ACHN (cell line): ENCODE measurements around the gene COL20A1.
"Not testable (repeated sequence)": the region's sequence is repeated elsewhere in the genome, so short reads cannot be mapped to it uniquely, and the experiment has no call there.

ENCODE experiments used
- DNase-seq: peaks from one replicate; pipeline ENCODE4 v3.0.0-alpha.2; 2015
- in situ Hi-C: cut with HindIII; loops from 2 replicates; pipeline ENCODE4 v1.10.0; 2017; ENCODE audit warnings: low sequenced_read_pairs, low pct_ligation_motif_present, low pct_unique_long_range_greater_than_20kb

Gene COL20A1

DNA sequence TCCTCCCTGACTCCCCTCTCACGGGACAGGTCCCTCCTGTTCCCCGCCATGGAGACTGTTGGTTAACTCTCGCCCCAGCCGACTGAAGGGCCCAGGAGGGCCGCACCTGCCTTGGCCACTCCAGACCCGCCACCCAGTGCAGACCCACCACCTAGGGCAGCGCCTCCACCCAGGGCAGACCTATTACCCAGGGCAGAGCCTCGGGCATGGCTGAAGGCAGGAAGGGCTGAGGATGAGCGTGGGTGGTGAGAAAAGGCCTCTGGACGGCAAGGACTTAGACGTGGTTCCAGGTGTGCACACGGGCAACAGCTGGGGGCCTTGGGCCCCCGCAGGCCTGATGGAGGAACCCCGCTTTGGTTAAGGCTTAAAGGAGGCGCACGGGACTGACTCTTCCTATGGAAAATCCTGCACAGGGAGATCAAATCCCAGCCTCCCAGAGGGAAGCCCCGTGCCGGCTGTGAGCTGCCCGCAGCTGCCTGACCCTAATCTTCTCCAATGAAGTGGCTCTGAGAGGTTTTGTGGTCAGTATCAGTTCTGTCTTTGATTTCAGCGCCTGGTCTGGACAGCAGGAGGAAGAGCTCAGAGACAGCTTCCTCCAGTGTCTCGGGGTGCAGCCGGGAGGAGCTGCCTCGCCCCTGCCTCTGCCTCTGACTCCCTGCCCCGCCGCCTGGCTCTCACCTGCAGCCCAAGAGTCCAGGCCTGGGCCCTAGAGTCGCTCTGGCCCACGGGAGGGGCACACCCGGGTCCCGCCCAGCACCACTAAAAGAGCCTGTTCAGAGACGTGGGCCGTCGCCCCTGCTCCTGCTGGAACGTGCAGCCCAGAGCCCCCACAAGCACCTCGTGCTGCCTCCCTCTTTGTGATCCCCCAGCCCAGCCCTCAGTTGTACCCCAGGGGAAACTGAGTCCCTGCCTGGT, 80.2 kb downstream of the COL20A1 start:
- in situ Hi-C loops = no loop called here
- DNase-seq = no peak

GRCh38 chr20:63373996-63374395, 81.0 kb downstream of the COL20A1 start:
- DNase-seq = no peak
- in situ Hi-C loops = no loop called here

GRCh38 chr20:63374504-63374903, 81.5 kb downstream of the COL20A1 start:
- no peak for DNase-seq
- in situ Hi-C loops = no loop called here

GRCh38 chr20:63375438-63375837, 82.5 kb downstream of the COL20A1 start:
- in situ Hi-C loops = loop anchor here (25.0 kb wide), 1 partner anchor 88 kb away; the partner anchor contains the start of gene COL20A1
- no peak for DNase-seq

DNA sequence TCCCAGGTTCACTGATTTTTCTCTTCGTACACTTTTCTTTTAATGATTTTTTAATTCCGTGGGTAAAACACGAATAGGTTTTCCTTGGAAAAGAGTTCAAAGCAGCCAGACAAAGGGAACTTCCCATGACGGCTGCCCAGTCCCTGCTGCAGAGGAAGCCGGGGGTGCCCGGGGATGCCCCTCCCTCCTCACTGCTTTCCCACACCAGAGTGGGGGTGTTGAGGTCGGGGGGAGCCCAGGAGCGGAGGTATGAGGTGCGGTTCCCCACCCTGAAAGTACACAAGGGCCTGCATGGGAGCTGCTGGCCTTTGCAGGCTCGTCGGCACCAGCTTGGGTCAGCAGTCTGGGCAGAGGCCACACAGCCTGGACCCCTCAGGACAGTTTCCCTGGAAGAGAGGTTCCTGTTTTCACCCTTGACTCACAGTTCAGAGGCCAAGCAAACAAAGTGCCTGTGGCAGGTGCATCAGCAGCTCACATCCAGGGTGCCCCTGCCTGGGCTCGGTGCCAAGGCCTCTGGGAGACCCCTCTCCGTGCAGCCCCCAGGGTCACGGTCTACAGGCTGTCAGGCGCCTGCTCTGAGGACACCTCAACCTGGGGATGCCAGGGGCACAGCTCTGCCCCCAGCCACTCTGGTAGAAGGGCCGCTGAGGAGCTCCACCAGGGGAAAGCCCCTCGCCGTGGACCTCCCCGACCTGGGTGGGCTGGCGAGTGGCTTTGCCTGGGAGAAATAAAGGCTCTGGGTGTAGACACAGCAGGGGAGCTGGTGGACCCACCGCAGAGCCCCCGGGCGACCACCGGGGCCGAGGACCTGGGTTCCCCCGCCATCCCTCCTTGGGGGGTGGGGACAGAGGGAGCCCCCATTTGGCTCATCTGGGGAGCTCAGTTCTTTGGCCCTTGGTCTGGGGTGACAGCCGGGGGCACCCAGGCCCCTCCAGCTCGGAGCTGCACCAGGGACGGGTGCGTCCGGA, 83.6 kb downstream of the COL20A1 start:
- in situ Hi-C loops = loop anchor here (25.0 kb wide), 1 partner anchor 89 kb away; the partner anchor contains the start of gene COL20A1
- DNase-seq = no peak

DNA sequence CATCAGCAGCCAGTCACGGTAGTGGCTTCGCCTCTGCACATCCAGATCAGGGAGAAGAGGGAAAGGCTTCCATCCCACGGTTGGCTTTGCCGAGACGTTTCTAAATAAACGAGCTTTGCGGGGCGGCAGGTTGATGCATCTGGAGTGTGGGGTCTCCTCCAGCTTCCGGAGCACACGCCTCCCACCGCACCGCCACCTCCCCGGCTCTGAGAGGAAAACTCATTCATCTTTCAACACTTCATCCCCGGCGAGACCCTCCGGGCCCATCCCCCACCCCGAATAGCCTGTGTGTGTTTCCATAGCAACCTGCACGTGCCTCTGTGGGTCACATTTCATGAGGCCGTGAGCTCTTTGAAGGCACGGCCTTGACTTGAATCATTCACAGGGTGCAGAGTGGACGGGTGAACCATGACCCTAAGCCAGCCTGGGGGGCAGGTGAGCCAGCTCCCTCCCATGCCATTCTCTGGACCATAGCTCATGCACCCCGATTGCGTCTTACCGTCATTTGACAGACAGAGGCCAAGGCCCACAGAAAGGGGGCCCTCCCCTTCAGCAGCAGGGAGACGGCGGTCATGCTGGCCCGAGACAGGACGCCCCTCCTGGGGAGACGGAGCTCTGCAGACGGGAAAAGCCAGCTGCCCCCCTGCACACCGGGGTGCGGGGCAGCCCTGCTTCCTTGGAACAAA, 84.4 kb downstream of the COL20A1 start:
- no peak for DNase-seq
- in situ Hi-C loops = loop anchor here (25.0 kb wide), 1 partner anchor 90 kb away; the partner anchor contains the start of gene COL20A1

DNA sequence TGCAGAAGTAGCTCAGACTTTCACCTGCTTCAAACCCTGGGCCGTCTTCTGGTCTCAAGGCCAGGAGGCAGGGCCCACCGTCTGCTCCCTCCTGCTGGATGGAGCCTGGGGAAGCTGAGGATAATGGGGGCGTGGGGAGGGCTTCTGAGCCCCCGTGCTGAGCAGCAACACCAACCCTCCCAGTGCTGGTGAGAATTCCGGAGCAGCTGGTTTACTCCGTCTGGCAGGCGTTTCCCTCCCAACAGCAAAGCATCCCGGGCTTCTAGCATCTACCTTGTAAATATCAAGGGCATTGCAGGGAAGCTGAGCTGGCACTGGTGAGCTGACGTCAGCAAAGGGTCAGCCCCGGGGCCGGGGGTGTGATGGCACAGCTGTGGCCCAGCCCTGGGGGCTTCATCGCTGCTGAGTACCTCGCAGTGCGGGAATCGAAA, 85.0 kb downstream of the COL20A1 start:
- no peak for DNase-seq
- in situ Hi-C loops = loop anchor here (25.0 kb wide), 1 partner anchor 91 kb away; the partner anchor contains the start of gene COL20A1

DNA sequence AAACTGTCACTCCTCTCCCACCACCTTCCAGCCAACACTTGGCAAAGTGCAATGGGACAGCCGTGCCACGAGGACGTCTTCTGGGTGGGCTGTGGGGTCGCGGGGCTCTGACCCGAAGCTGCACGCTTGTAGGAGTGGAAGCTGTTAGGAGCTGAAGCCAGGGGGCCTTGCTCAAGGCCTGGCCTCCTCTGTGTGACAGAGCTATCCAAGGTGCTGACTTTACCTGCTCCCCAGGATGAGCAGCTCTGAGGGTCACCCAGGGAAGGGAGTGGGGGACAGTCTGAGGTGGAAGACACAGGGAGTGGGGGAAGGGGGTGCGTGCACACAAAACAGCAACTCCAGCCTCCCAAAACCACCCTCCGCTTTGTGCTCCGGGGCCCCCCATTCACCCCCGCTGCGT, 85.6 kb downstream of the COL20A1 start:
- DNase-seq = peak; percentile 7
- in situ Hi-C loops = loop anchor here (25.0 kb wide), 1 partner anchor 91 kb away; the partner anchor contains the start of gene COL20A1

DNA sequence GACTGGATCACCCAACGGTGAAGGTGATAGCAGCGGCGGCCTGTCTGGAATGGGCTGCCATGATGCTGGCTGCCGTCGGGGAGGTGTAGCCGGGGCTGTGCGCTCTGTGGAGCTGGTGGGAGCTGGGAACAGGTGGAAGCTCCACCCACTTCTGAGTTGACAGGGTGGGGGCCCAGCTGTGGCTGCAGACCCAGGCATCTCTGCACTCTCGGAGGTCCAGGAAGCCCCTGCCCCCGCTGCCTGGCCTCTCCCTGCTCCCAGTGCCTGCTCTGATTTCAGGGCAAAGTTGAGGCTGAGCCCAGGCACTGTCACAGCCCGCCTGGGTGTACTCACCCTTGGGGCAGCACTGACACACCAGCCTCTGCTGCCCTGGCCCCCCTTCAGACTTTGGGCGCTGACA, 86.3 kb downstream of the COL20A1 start:
- in situ Hi-C loops = loop anchor here (25.0 kb wide), 1 partner anchor 92 kb away; the partner anchor contains the start of gene COL20A1

GRCh38 chr20:63379872-63380271, 86.9 kb downstream of the COL20A1 start:
- in situ Hi-C loops = loop anchor here (25.0 kb wide), 1 partner anchor 93 kb away; the partner anchor contains the start of gene COL20A1

More for the DNA sequence above, 86.3 kb downstream of the COL20A1 start:
- DNase-seq = no peak

GRCh38 chr20:63380346-63380870, 87.4 kb downstream of the COL20A1 start:
- in situ Hi-C loops = loop anchor here (25.0 kb wide), 1 partner anchor 93 kb away; the partner anchor contains the start of gene COL20A1
- no peak for DNase-seq

More at GRCh38 chr20:63379872-63380271, 86.9 kb downstream of the COL20A1 start:
- DNase-seq = not testable (repeated sequence)

- DNase-seq = no peak
These were observed 88.9 kb downstream of the COL20A1 start for GRCh38 chr20:63381781-63382431.

GRCh38 chr20:63382551-63383300, 89.7 kb downstream of the COL20A1 start:
- DNase-seq = no peak
- in situ Hi-C loops = loop anchor here (25.0 kb wide), 1 partner anchor 95 kb away; the partner anchor contains the start of gene COL20A1

More at GRCh38 chr20:63381781-63382431, 88.9 kb downstream of the COL20A1 start:
- in situ Hi-C loops = loop anchor here (25.0 kb wide), 1 partner anchor 95 kb away; the partner anchor contains the start of gene COL20A1

GRCh38 chr20:63383556-63383955, 90.6 kb downstream of the COL20A1 start:
- no peak for DNase-seq
- in situ Hi-C loops = loop anchor here (25.0 kb wide), 1 partner anchor 96 kb away; the partner anchor contains the start of gene COL20A1

GRCh38 chr20:63384336-63384735, 91.3 kb downstream of the COL20A1 start:
- in situ Hi-C loops = loop anchor here (25.0 kb wide), 1 partner anchor 97 kb away; the partner anchor contains the start of gene COL20A1

More at GRCh38 chr20:63384336-63384735, 91.3 kb downstream of the COL20A1 start:
- DNase-seq = no peak
